Hepatocyte (in vitro differentiated cells): Measurements from ENCODE around the gene KRTAP9-1. TPM values are rescaled to one million over a fixed set of nuclear protein-coding genes. Genes with fewer than 3 reads are reported as not detected.

Experiments used
- polyA plus RNA-seq: library from polyadenylated mRNA; unstranded; fragments of >200 nt; fragmentation: Nextera tagmentation; extraction: Ambion mirVana; gene quantifications from 2 replicates; pipeline ENCODE4 v1.2.1, GENCODE V29; 2016
- small RNA-seq: library from RNA; depleted of rRNA; stranded (forward); fragments of <200 nt; gene quantifications from one replicate; pipeline ENCODE3, GENCODE V24; 2014
- total RNA-seq: library from RNA; depleted of rRNA; stranded (reverse); fragments of >200 nt; gene quantifications from 2 replicates; pipeline ENCODE4 v1.2.3, GENCODE V29; 2014

Gene KRTAP9-1
- total and polyA plus RNA-seq, 2 experiments from 2014 or later, result not detected

Small RNA genes lying within 50 kb of the gene (small RNA-seq; reads per million reads assigned to genes)
- not detected for gene KRTAP4-17P

Other genes with a start within 250 kb of the KRTAP9-1 start
Only the 30 nearest of the 40 such genes appear.
- gene KRTAP1-4, start 159.7 kb upstream of the KRTAP9-1 start, total RNA-seq, result not detected in 2 replicates
- not detected in 2 replicates for gene KRTAP1-4, start 159.7 kb upstream of the KRTAP9-1 start, polyA plus RNA-seq
- gene KRTAP1-3, start 155.0 kb upstream of the KRTAP9-1 start, total RNA-seq, result not detected in 2 replicates
- not detected in 2 replicates for gene KRTAP1-3, start 155.0 kb upstream of the KRTAP9-1 start, polyA plus RNA-seq
- gene KRTAP1-1, start 148.4 kb upstream of the KRTAP9-1 start, total RNA-seq, result not detected in 2 replicates
- gene KRTAP1-1, start 148.4 kb upstream of the KRTAP9-1 start, polyA plus RNA-seq, result not detected in 2 replicates
- gene KRTAP2-1, start 142.6 kb upstream of the KRTAP9-1 start, total RNA-seq, result not detected in 2 replicates
- gene KRTAP2-1, start 142.6 kb upstream of the KRTAP9-1 start, polyA plus RNA-seq, result not detected in 2 replicates
- gene KRTAP2-2, start 134.7 kb upstream of the KRTAP9-1 start, total RNA-seq, result not detected in 2 replicates
- not detected in 2 replicates for gene KRTAP2-2, start 134.7 kb upstream of the KRTAP9-1 start, polyA plus RNA-seq
- gene KRTAP2-3, start 129.8 kb upstream of the KRTAP9-1 start, total RNA-seq, result not detected in 2 replicates
- not detected in 2 replicates for gene KRTAP2-3, start 129.8 kb upstream of the KRTAP9-1 start, polyA plus RNA-seq
- not detected in 2 replicates for gene KRTAP2-4, start 124.0 kb upstream of the KRTAP9-1 start, total RNA-seq
- not detected in 2 replicates for gene KRTAP2-4, start 124.0 kb upstream of the KRTAP9-1 start, polyA plus RNA-seq
- not detected in 2 replicates for gene KRTAP4-7, start 105.7 kb upstream of the KRTAP9-1 start, total RNA-seq
- gene KRTAP4-7, start 105.7 kb upstream of the KRTAP9-1 start, polyA plus RNA-seq, result not detected in 2 replicates
- not detected in 2 replicates for gene KRTAP4-8, start 91.7 kb upstream of the KRTAP9-1 start, total RNA-seq
- gene KRTAP4-8, start 91.7 kb upstream of the KRTAP9-1 start, polyA plus RNA-seq, result not detected in 2 replicates
- not detected in 2 replicates for gene KRTAP4-16, start 87.7 kb upstream of the KRTAP9-1 start, total RNA-seq
- not detected in 2 replicates for gene KRTAP4-16, start 87.7 kb upstream of the KRTAP9-1 start, polyA plus RNA-seq
- gene KRTAP4-9, start 84.5 kb upstream of the KRTAP9-1 start, total RNA-seq, result not detected in 2 replicates
- not detected in 2 replicates for gene KRTAP4-9, start 84.5 kb upstream of the KRTAP9-1 start, polyA plus RNA-seq
- gene KRTAP4-11, start 71.5 kb upstream of the KRTAP9-1 start, total RNA-seq, result not detected in 2 replicates
- gene KRTAP4-11, start 71.5 kb upstream of the KRTAP9-1 start, polyA plus RNA-seq, result not detected in 2 replicates
- gene KRTAP4-12, start 65.7 kb upstream of the KRTAP9-1 start, total RNA-seq, result not detected in 2 replicates
- gene KRTAP4-12, start 65.7 kb upstream of the KRTAP9-1 start, polyA plus RNA-seq, result not detected in 2 replicates
- not detected in 2 replicates for gene KRTAP4-6, start 49.3 kb upstream of the KRTAP9-1 start, total RNA-seq
- not detected in 2 replicates for gene KRTAP4-6, start 49.3 kb upstream of the KRTAP9-1 start, polyA plus RNA-seq
- gene KRTAP4-5, start 40.1 kb upstream of the KRTAP9-1 start, total RNA-seq, result not detected in 2 replicates
- gene KRTAP4-5, start 40.1 kb upstream of the KRTAP9-1 start, polyA plus RNA-seq, result not detected in 2 replicates
- gene KRTAP4-4, start 29.1 kb upstream of the KRTAP9-1 start, total RNA-seq, result not detected in 2 replicates
- not detected in 2 replicates for gene KRTAP4-4, start 29.1 kb upstream of the KRTAP9-1 start, polyA plus RNA-seq
- not detected in 2 replicates for gene KRTAP4-3, start 21.7 kb upstream of the KRTAP9-1 start, total RNA-seq
- not detected in 2 replicates for gene KRTAP4-3, start 21.7 kb upstream of the KRTAP9-1 start, polyA plus RNA-seq
- not detected in 2 replicates for gene KRTAP4-2, start 11.7 kb upstream of the KRTAP9-1 start, total RNA-seq
- not detected in 2 replicates for gene KRTAP4-2, start 11.7 kb upstream of the KRTAP9-1 start, polyA plus RNA-seq
- not detected in 2 replicates for gene KRTAP4-1, start 5.0 kb upstream of the KRTAP9-1 start, total RNA-seq
- not detected in 2 replicates for gene KRTAP4-1, start 5.0 kb upstream of the KRTAP9-1 start, polyA plus RNA-seq
- gene KRTAP9-2, start 36.8 kb downstream of the KRTAP9-1 start, total RNA-seq, result not detected in 2 replicates
- gene KRTAP9-2, start 36.8 kb downstream of the KRTAP9-1 start, polyA plus RNA-seq, result not detected in 2 replicates
- gene KRTAP9-3, start 42.6 kb downstream of the KRTAP9-1 start, total RNA-seq, result not detected in 2 replicates
- gene KRTAP9-3, start 42.6 kb downstream of the KRTAP9-1 start, polyA plus RNA-seq, result not detected in 2 replicates
- gene KRTAP9-8, start 48.1 kb downstream of the KRTAP9-1 start, total RNA-seq, result not detected in 2 replicates
- gene KRTAP9-8, start 48.1 kb downstream of the KRTAP9-1 start, polyA plus RNA-seq, result not detected in 2 replicates
- not detected in 2 replicates for gene KRTAP9-4, start 59.8 kb downstream of the KRTAP9-1 start, total RNA-seq
- not detected in 2 replicates for gene KRTAP9-4, start 59.8 kb downstream of the KRTAP9-1 start, polyA plus RNA-seq
- not detected in 2 replicates for gene KRTAP9-9, start 65.5 kb downstream of the KRTAP9-1 start, total RNA-seq
- not detected in 2 replicates for gene KRTAP9-9, start 65.5 kb downstream of the KRTAP9-1 start, polyA plus RNA-seq
- gene KRTAP9-6, start 75.5 kb downstream of the KRTAP9-1 start, total RNA-seq, result not detected in 2 replicates
- gene KRTAP9-6, start 75.5 kb downstream of the KRTAP9-1 start, polyA plus RNA-seq, result not detected in 2 replicates
- gene KRTAP9-7, start 85.8 kb downstream of the KRTAP9-1 start, total RNA-seq, result not detected in 2 replicates
- gene KRTAP9-7, start 85.8 kb downstream of the KRTAP9-1 start, polyA plus RNA-seq, result not detected in 2 replicates
- gene KRTAP29-1, start 113.0 kb downstream of the KRTAP9-1 start, total RNA-seq, result not detected in 2 replicates
- not detected in 2 replicates for gene KRTAP29-1, start 113.0 kb downstream of the KRTAP9-1 start, polyA plus RNA-seq
- gene KRTAP16-1, start 119.4 kb downstream of the KRTAP9-1 start, total RNA-seq, result not detected in 2 replicates
- gene KRTAP16-1, start 119.4 kb downstream of the KRTAP9-1 start, polyA plus RNA-seq, result not detected in 2 replicates
- gene KRTAP17-1, start 125.8 kb downstream of the KRTAP9-1 start, total RNA-seq, result not detected in 2 replicates
- gene KRTAP17-1, start 125.8 kb downstream of the KRTAP9-1 start, polyA plus RNA-seq, result 0.33 TPM in 1 of 2 replicates, not detected in the other
- gene KRT33A, start 160.9 kb downstream of the KRTAP9-1 start, total RNA-seq, result not detected in 2 replicates
- not detected in 2 replicates for gene KRT33A, start 160.9 kb downstream of the KRTAP9-1 start, polyA plus RNA-seq